Stomach smooth muscle (tissue), 2 donors: ENCODE results near the gene TIMM50.

Experiments
- H3K27ac ChIP-seq: one replicate; pipeline ENCODE4 v1.7.0; 2013; ENCODE audit warnings: mild to moderate bottlenecking, low read length, inconsistent platforms
- H3K27me3 ChIP-seq, 2 donors: one replicate each; pipeline ENCODE4 v1.7.0; 2013; ENCODE audit warnings: low read length in 2 of 2; ENCODE audit not compliant: insufficient read depth in 2 of 2, control insufficient read depth in 1 of 2
- H3K36me3 ChIP-seq, 2 donors: one replicate each; pipeline ENCODE4 v1.7.0; 2013; ENCODE audit warnings: low read length in 2 of 2; ENCODE audit not compliant: control insufficient read depth in 2 of 2, insufficient read depth in 2 of 2
- H3K4me1 ChIP-seq: one replicate; pipeline ENCODE4 v1.7.0; 2013; ENCODE audit warnings: low read length; ENCODE audit not compliant: control insufficient read depth, insufficient read depth
- H3K4me3 ChIP-seq, 2 donors: one replicate each; pipeline ENCODE4 v1.7.0; 2013; ENCODE audit warnings: low read length in 2 of 2
- H3K9ac ChIP-seq, 2 donors: one replicate each; pipeline ENCODE4 v1.7.0; 2013; ENCODE audit warnings: low read length in 2 of 2, mild to moderate bottlenecking in 1 of 2
- H3K9me3 ChIP-seq, 2 donors: one replicate each; pipeline ENCODE4 v1.7.0; 2013; ENCODE audit warnings: low read length in 2 of 2; ENCODE audit not compliant: control insufficient read depth in 2 of 2
- donor health status: healthy.
- donor health status: Pancreatic carcinoma.

The TIMM50 gene

GRCh38 chr19:39515551-39516191 is 35.0 kb downstream of the TIMM50 start:
- H3K4me3 ChIP-seq: peak overlapping the region; percentile 55 to 68
- no peaks in the 10 kb centered on the region for H3K36me3 ChIP-seq
- H3K9me3 ChIP-seq: no peaks in the 10 kb centered on the region
- peaks cover 29% of the 10 kb centered on the region in 2 donors for H3K27me3 ChIP-seq
- H3K27ac ChIP-seq: no peak overlapping the region
- H3K4me1 ChIP-seq: peaks cover 16% of the 10 kb centered on the region
- no peak overlapping the region for H3K9ac ChIP-seq

- Histone ChIP-seq H3K9me3 (no peaks in the 10 kb centered on the region), H3K9ac (no peak overlapping the region), H3K27ac (no peak overlapping the region), H3K36me3 (no peaks in the 10 kb centered on the region), H3K27me3 (peaks cover 27 to 29% of the 10 kb centered on the region in 2 donors), H3K4me1 (peaks cover 16% of the 10 kb centered on the region), H3K4me3 (no peak overlapping the region)
These were observed 35.6 kb downstream of the TIMM50 start for GRCh38 chr19:39516270-39516669.

- Histone ChIP-seq H3K27me3 (peaks cover 25 to 27% of the 10 kb centered on the region in 2 donors), H3K4me1 (peaks cover 16% of the 10 kb centered on the region), H3K27ac (no peak overlapping the region), H3K9ac (no peak overlapping the region), H3K4me3 (no peak overlapping the region), H3K36me3 (no peaks in the 10 kb centered on the region), H3K9me3 (no peaks in the 10 kb centered on the region)
These were observed 36.8 kb downstream of the TIMM50 start for GRCh38 chr19:39517432-39517831.

GRCh38 chr19:39518458-39518857 is 37.8 kb downstream of the TIMM50 start:
- H3K4me3 ChIP-seq: no peak overlapping the region
- H3K9ac ChIP-seq: no peak overlapping the region
- H3K4me1 ChIP-seq: peaks cover 16% of the 10 kb centered on the region
- no peaks in the 10 kb centered on the region for H3K36me3 ChIP-seq
- no peak overlapping the region for H3K27ac ChIP-seq
- H3K27me3 ChIP-seq: peaks cover 23 to 24% of the 10 kb centered on the region in 2 donors
- H3K9me3 ChIP-seq: no peaks in the 10 kb centered on the region

GRCh38 chr19:39518975-39519374 is 38.3 kb downstream of the TIMM50 start:
- Histone ChIP-seq H3K9me3 (no peaks in the 10 kb centered on the region), H3K27me3 (peaks cover 19 to 23% of the 10 kb centered on the region in 2 donors), H3K27ac (no peak overlapping the region), H3K9ac (no peak overlapping the region), H3K4me1 (peaks cover 16% of the 10 kb centered on the region), H3K4me3 (no peak overlapping the region), H3K36me3 (no peaks in the 10 kb centered on the region)

- Histone ChIP-seq H3K9me3 (no peaks in the 10 kb centered on the region), H3K4me3 (no peak overlapping the region), H3K36me3 (no peaks in the 10 kb centered on the region), H3K27me3 (peaks cover 3 to 4% of the 10 kb centered on the region in 2 donors), H3K4me1 (peaks cover 3% of the 10 kb centered on the region), H3K9ac (no peak overlapping the region), H3K27ac (no peak overlapping the region)
These were observed 40.2 kb downstream of the TIMM50 start for GRCh38 chr19:39520541-39521484.

GRCh38 chr19:39524495-39524894 is 43.9 kb downstream of the TIMM50 start:
- Histone ChIP-seq H3K4me3 (no peak overlapping the region), H3K36me3 (no peaks in the 10 kb centered on the region), H3K9ac (no peak overlapping the region), H3K9me3 (no peaks in the 10 kb centered on the region), H3K27ac (no peak overlapping the region), H3K4me1 (no peaks in the 10 kb centered on the region), H3K27me3 (no peaks in the 10 kb centered on the region)

- Histone ChIP-seq H3K9me3 (no peaks in the 10 kb centered on the region), H3K4me3 (no peak overlapping the region)
These were observed 44.6 kb downstream of the TIMM50 start for GRCh38 chr19:39525205-39525604.

GRCh38 chr19:39531834-39532232 is 51.2 kb downstream of the TIMM50 start:
- Histone ChIP-seq H3K4me1 (peaks cover 8% of the 10 kb centered on the region), H3K9me3 (no peaks in the 10 kb centered on the region), H3K36me3 (no peaks in the 10 kb centered on the region), H3K27ac (peak overlapping the region; percentile 76), H3K4me3 (peak overlapping the region; percentile 86 to 93), H3K27me3 (no peaks in the 10 kb centered on the region), H3K9ac (peak overlapping the region; percentile 82 to 95)

More at GRCh38 chr19:39525205-39525604, 44.6 kb downstream of the TIMM50 start:
- Histone ChIP-seq H3K4me1 (no peaks in the 10 kb centered on the region), H3K27ac (no peak overlapping the region), H3K36me3 (no peaks in the 10 kb centered on the region), H3K27me3 (no peaks in the 10 kb centered on the region), H3K9ac (no peak overlapping the region)

- peak within 1 kb of the TSS; percentile 76 for H3K27ac ChIP-seq
- H3K9ac ChIP-seq: peak within 1 kb of the TSS; percentile 82 to 95
- no peaks in the 10 kb centered on the region for H3K36me3 ChIP-seq
- peaks cover 8% of the 10 kb centered on the region for H3K4me1 ChIP-seq
- peak within 1 kb of the TSS; percentile 86 to 93 for H3K4me3 ChIP-seq
- H3K9me3 ChIP-seq: no peaks in the 10 kb centered on the region
- no peaks in the 10 kb centered on the region for H3K27me3 ChIP-seq
These were observed 51.8 kb downstream of the TIMM50 start, which contains the start of gene EID2B for GRCh38 chr19:39532233-39533002. EID2B (minus strand) TSS chr19:39532852; CDS start chr19:39532802, 50 bp downstream.
